ENCODE measurements around the gene HAPLN3. TPM values are rescaled to one million over a fixed set of nuclear protein-coding genes. Genes with fewer than 3 reads are reported as not detected.
"Not testable (repeated sequence)": the region's sequence is repeated elsewhere in the genome, so short reads cannot be mapped to it uniquely, and the experiment has no call there.

Gene HAPLN3
- total and polyA plus RNA-seq, 9 donors, result 2.7 to 10.0 (median 3.9) TPM

GRCh38 chr15:88925648-88926047 lies 30.3 kb upstream of the HAPLN3 start:
- 62 to 80% (median 67%) methylated on average over 2 of the region's 2 CpGs for WGBS, 3 donors
- H3K27me3 ChIP-seq; H3K4me3 ChIP-seq; H3K4me1 ChIP-seq (ENCODE audit: insufficient read depth); DNase-seq; H3K36me3 ChIP-seq; H3K27ac ChIP-seq; intact Hi-C loops (cut with DNase I); H3K9me3 ChIP-seq: not testable (repeated sequence)

GRCh38 chr15:88920892-88921435 lies 25.6 kb upstream of the HAPLN3 start:
- H3K4me3 ChIP-seq; H3K4me1 ChIP-seq (ENCODE audit: insufficient read depth); DNase-seq; H3K36me3 ChIP-seq; H3K27ac ChIP-seq; H3K27me3 ChIP-seq; intact Hi-C loops (cut with DNase I); H3K9me3 ChIP-seq: not testable (repeated sequence)
- 90 to 92% (median 92%) methylated on average over 12 of the region's 12 CpGs for WGBS, 3 donors

- H3K36me3 ChIP-seq, result no peaks in the 10 kb centered on the region
- WGBS, 3 donors, result 58 to 67% (median 64%) methylated on average over 9 of the region's 9 CpGs
- H3K27ac ChIP-seq, result no peak overlapping the region
- intact Hi-C loops (cut with DNase I), result no loop called here
- DNase-seq, result no peak
- no peaks in the 10 kb centered on the region for H3K4me1 ChIP-seq (ENCODE audit: insufficient read depth)
- no peaks in the 10 kb centered on the region for H3K9me3 ChIP-seq
- TF ChIP-seq POLR2A (IDR thresholded peaks at IDR 0.05), result no peak
- TF ChIP-seq EP300 (IDR thresholded peaks at IDR 0.05), result no peak
- no peak for TF ChIP-seq CTCF (IDR thresholded peaks at IDR 0.05)
- H3K4me3 ChIP-seq, result no peak overlapping the region
- H3K27me3 ChIP-seq, result no peaks in the 10 kb centered on the region
Measured at GRCh38 chr15:88920186-88920891, 25.0 kb upstream of the HAPLN3 start.

- H3K9me3 ChIP-seq, result no peaks in the 10 kb centered on the region
- H3K36me3 ChIP-seq, result no peaks in the 10 kb centered on the region
- peak in 1 of 5 donors; percentile 58 for DNase-seq
- TF ChIP-seq POLR2A (IDR thresholded peaks at IDR 0.05) (no peak), EP300 (IDR thresholded peaks at IDR 0.05) (no peak), CTCF (IDR thresholded peaks at IDR 0.05) (no peak)
- no peaks in the 10 kb centered on the region for H3K27me3 ChIP-seq
- H3K27ac ChIP-seq, result no peak overlapping the region
- 24 to 42% (median 41%) methylated on average over 4 of the region's 4 CpGs for WGBS, 3 donors
- H3K4me3 ChIP-seq, result no peak overlapping the region
- no peaks in the 10 kb centered on the region for H3K4me1 ChIP-seq (ENCODE audit: insufficient read depth)
- intact Hi-C loops (cut with DNase I), result no loop called here
Measured at GRCh38 chr15:88918738-88919137, 23.4 kb upstream of the HAPLN3 start.

- Histone ChIP-seq H3K27ac (no peak overlapping the region), H3K4me1 (ENCODE audit: insufficient read depth) (peaks cover 1% of the 10 kb centered on the region), H3K36me3 (no peaks in the 10 kb centered on the region), H3K9me3 (no peaks in the 10 kb centered on the region), H3K4me3 (no peak overlapping the region), H3K27me3 (no peaks in the 10 kb centered on the region)
- TF ChIP-seq POLR2A (IDR thresholded peaks at IDR 0.05), result no peak
- no peak for TF ChIP-seq EP300 (IDR thresholded peaks at IDR 0.05)
- TF ChIP-seq CTCF (IDR thresholded peaks at IDR 0.05), result no peak
- no peak for DNase-seq
- WGBS, 3 donors, result 84 to 86% (median 86%) methylated on average over 5 of the region's 5 CpGs
- intact Hi-C loops (cut with DNase I), result no loop called here
Measured at GRCh38 chr15:88917760-88918159, 22.4 kb upstream of the HAPLN3 start.

All from ovary (tissue), 9 donors.